Heart left ventricle (tissue), 16 donors: ENCODE measurements around the gene THSD7B. TPM values are rescaled to one million over a fixed set of nuclear protein-coding genes. Genes with fewer than 3 reads are reported as not detected.

Experiments used
- ATAC-seq, 4 donors: fragments of 200-7000 bp; cut with Tn5 transposase; one replicate each; pipeline ENCODE4 v1.9.1; 2020 to 2022; ENCODE audit warnings: moderate library complexity in 4 of 4, mild to moderate bottlenecking in 3 of 4, moderate number of reproducible peaks in 1 of 4
- DNase-seq, 5 donors: peaks; one replicate each; pipeline ENCODE4 v3.0.0-alpha.2; 2020
- H3K27ac ChIP-seq, 12 donors: fragments of 200-600 bp; sonication (generic) in 4 of 12; one replicate each; pipeline versions ENCODE4 v1.5.0 to v1.8.0; 2016 to 2022; ENCODE audit warnings: mild to moderate bottlenecking in 2 of 12
- H3K27me3 ChIP-seq, 9 donors: fragments of 200-600 bp; sonication (generic) in 2 of 9; one replicate each; pipeline versions ENCODE4 v1.5.1 to v1.8.0; 2016 to 2022; ENCODE audit warnings: mild to moderate bottlenecking in 3 of 9
- H3K36me3 ChIP-seq, 9 donors: fragments of 200-600 bp; sonication (generic) in 2 of 9; one replicate each; pipeline versions ENCODE4 v1.5.0 to v1.8.0; 2018 to 2022; ENCODE audit warnings: mild to moderate bottlenecking in 2 of 9
- H3K4me1 ChIP-seq, 12 donors: fragments of 200-600 bp; sonication (generic) in 4 of 12; one replicate each; pipeline versions ENCODE4 v1.5.0 to v1.8.0; 2016 to 2022; ENCODE audit warnings: mild to moderate bottlenecking in 3 of 12
- H3K4me3 ChIP-seq, 12 donors: fragments of 200-600 bp; sonication (generic) in 4 of 12; one replicate each; pipeline versions ENCODE4 v1.5.0 to v1.8.0; 2017 to 2022; ENCODE audit warnings: mild to moderate bottlenecking in 9 of 12, moderate library complexity in 4 of 12
- H3K9me3 ChIP-seq, 12 donors: fragments of 200-600 bp; sonication (generic) in 4 of 12; one replicate each; pipeline versions ENCODE4 v1.5.0 to v1.8.0; 2016 to 2022; ENCODE audit warnings: mild to moderate bottlenecking in 1 of 12
- CTCF ChIP-seq, 12 donors: fragments of 200-600 bp; sonication (generic) in 4 of 12; IDR thresholded peaks; one replicate each; pipeline versions ENCODE4 v1.5.0 to v1.8.0; 2018 to 2022; ENCODE audit warnings: antibody characterized with exemption in 12 of 12, mild to moderate bottlenecking in 5 of 12
- POLR2A ChIP-seq, 2 donors: fragments of 450-650 bp; IDR thresholded peaks; one replicate each; pipeline ENCODE4 v1.6.1; 2017; ENCODE audit warnings: antibody characterized with exemption in 2 of 2, mild to moderate bottlenecking in 2 of 2, moderate library complexity in 2 of 2
- WGBS, 4 donors: extraction: QIAGEN DNeasy Blood & Tissue Kit in 2 of 4; methylation state at CpG; one replicate each; pipeline versions ENCODE4 v1.1.5 to v1.1.7; 2013 to 2018; 5-methylcytosine and 5-hydroxymethylcytosine counted together
- intact Hi-C, 10 donors: fragments of 100-400 bp; cut with DNase I; formaldehyde crosslinking; loops; one replicate each; pipeline versions ENCODE4 v1.11.1 to v1.14.2; 2022
- polyA plus RNA-seq, 2 donors: library from polyadenylated mRNA; stranded (reverse); fragments of 200-250 nt; gene quantifications; one replicate each; pipeline ENCODE4 v1.2.3, GENCODE V29; 2013
- total RNA-seq, 9 donors: library from RNA; depleted of rRNA in 2 of 9; stranded (reverse); fragments of >200 nt in 2 of 9; fragmentation: NEBNext Ultra II Directional in 3 of 9; extraction: Animal tissue kit (Norgen Biotek cat#: 25700) in 3 of 9; gene quantifications; one replicate each; pipeline versions ENCODE4 v1.1.0 to v1.2.4, GENCODE V29; 2016 to 2023
- donor health status: ischemic (EF 13 %, LVEDD 7.1; RV severe dilation, severe dysfunction).
- donor health status: healthy with polysubstance abuse.
- donor health status: DM: no; HTN: yes; CAD: no.
- donor health status: DM: no; HTN: no; CAD: no.
- donor health status: ischemic (EF 25% LVEDD 6.9; RV normal size, moderate dysfunction).
- donor health status: ischemic (EF 25% LVEDD 5.7; RV mildly dilated, moderate dysfunction).
- donor health status: healthy.
- donor health status: DM: yes; HTN: yes; CAD: no.
- donor health status: ischemic (EF 35%, LVEDD 5.7; RV mildly dilated, moderate dysfunction).
- donor health status: nonischemic (EF 11% LVEDD 7.7; RV severe dilation, severe dysfunction).
- donor health status: DM: yes; HTN: yes; CAD: no.
- donor health status: PGD.
- donor health status: ischemic (EF 29% LVEDD 5.4; RV normal size, mild dysfunction).
- donor health status: nonischemic (EF 23%, LVEDD 6.1; RV moderate dilation, normal function).

The THSD7B gene
- total and polyA plus RNA-seq, 11 donors: 0.04 to 0.43 (median 0.17) TPM

- H3K27me3 ChIP-seq: no peaks in the 10 kb centered on the region
- intact Hi-C loops: no loop called here
- peaks cover 0 to 18% (median 0%) of the 10 kb centered on the region in 12 donors for H3K9me3 ChIP-seq
- WGBS, 4 donors: 33 to 42% (median 39%) methylated on average over 3 of the region's 3 CpGs
- no peaks in the 10 kb centered on the region for H3K4me1 ChIP-seq
- H3K27ac ChIP-seq: no peak overlapping the region
- DNase-seq: no peak
- ATAC-seq: no peak
- H3K36me3 ChIP-seq: no peaks in the 10 kb centered on the region
- no peak overlapping the region for H3K4me3 ChIP-seq
- TF ChIP-seq POLR2A (IDR thresholded peaks at IDR 0.05) (no peak), CTCF (IDR thresholded peaks at IDR 0.05) (no peak)
Observed at GRCh38 chr2:137420744-137421143, 655.4 kb downstream of the THSD7B start.

- H3K9me3 ChIP-seq: no peaks in the 10 kb centered on the region
- DNase-seq (no peak), ATAC-seq (no peak)
- H3K36me3 ChIP-seq: no peaks in the 10 kb centered on the region
- TF ChIP-seq POLR2A (IDR thresholded peaks at IDR 0.05): no peak
- TF ChIP-seq CTCF (IDR thresholded peaks at IDR 0.05): no peak
- H3K27me3 ChIP-seq: no peaks in the 10 kb centered on the region
- no peak overlapping the region for H3K4me3 ChIP-seq
- no peak overlapping the region for H3K27ac ChIP-seq
- 39 to 47% (median 45%) methylated on average over 1 of the region's 1 CpG for WGBS, 4 donors
- intact Hi-C loops: loop anchor here in 1 of 10 donors (10.0 kb wide), 1 partner anchor 750 kb away; no protein-coding TSS in a partner anchor
- H3K4me1 ChIP-seq: no peaks in the 10 kb centered on the region
Observed at GRCh38 chr2:137435162-137435561, 669.8 kb downstream of the THSD7B start.

- WGBS, 4 donors: 72 to 80% (median 78%) methylated on average over 2 of the region's 2 CpGs
- Histone ChIP-seq H3K9me3 (no peaks in the 10 kb centered on the region), H3K27me3 (no peaks in the 10 kb centered on the region), H3K36me3 (no peaks in the 10 kb centered on the region), H3K4me3 (no peak overlapping the region), H3K27ac (no peak overlapping the region), H3K4me1 (no peaks in the 10 kb centered on the region)
- ATAC-seq: no peak
- TF ChIP-seq CTCF (IDR thresholded peaks at IDR 0.05): no peak
- no peak for TF ChIP-seq POLR2A (IDR thresholded peaks at IDR 0.05)
- DNase-seq: no peak
- intact Hi-C loops: loop anchor here in 1 of 10 donors (10.0 kb wide), 1 partner anchor 753 kb away; no protein-coding TSS in a partner anchor
Observed at GRCh38 chr2:137437386-137437785, 672.0 kb downstream of the THSD7B start.

- intact Hi-C loops: no loop called here
- no peak overlapping the region for H3K27ac ChIP-seq
- DNase-seq (no peak), ATAC-seq (no peak)
- H3K4me1 ChIP-seq: no peaks in the 10 kb centered on the region
- TF ChIP-seq POLR2A (IDR thresholded peaks at IDR 0.05) (no peak), CTCF (IDR thresholded peaks at IDR 0.05) (no peak)
- H3K9me3 ChIP-seq: no peaks in the 10 kb centered on the region
- H3K4me3 ChIP-seq: no peak overlapping the region
- no peaks in the 10 kb centered on the region for H3K36me3 ChIP-seq
- 63 to 77% (median 73%) methylated on average over 1 of the region's 1 CpG for WGBS, 4 donors
- no peaks in the 10 kb centered on the region for H3K27me3 ChIP-seq
Observed at GRCh38 chr2:137444970-137445369, 679.6 kb downstream of the THSD7B start.
